ENCODE results near the gene PARP9.

DNA sequence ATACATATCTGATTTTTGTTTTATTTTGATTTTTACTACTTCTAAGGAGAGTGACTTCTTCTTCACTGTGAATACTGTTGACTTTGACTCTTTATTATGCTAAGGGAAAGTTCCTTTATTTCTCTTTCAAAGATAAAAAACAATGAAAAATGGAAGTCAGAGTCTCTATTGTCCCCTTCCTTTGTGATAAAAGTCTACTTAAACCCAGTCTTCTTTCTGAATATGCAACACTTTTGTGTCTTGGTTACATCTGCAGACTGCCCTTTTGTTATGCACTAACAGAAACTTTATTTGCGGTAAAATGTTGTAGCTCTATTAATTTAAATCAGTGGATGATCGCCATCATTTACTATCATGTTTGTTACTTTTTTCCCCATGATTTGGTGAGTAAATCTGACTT is 26.5 kb upstream of the PARP9 start:
- TF ChIP-seq, protein P1, sequence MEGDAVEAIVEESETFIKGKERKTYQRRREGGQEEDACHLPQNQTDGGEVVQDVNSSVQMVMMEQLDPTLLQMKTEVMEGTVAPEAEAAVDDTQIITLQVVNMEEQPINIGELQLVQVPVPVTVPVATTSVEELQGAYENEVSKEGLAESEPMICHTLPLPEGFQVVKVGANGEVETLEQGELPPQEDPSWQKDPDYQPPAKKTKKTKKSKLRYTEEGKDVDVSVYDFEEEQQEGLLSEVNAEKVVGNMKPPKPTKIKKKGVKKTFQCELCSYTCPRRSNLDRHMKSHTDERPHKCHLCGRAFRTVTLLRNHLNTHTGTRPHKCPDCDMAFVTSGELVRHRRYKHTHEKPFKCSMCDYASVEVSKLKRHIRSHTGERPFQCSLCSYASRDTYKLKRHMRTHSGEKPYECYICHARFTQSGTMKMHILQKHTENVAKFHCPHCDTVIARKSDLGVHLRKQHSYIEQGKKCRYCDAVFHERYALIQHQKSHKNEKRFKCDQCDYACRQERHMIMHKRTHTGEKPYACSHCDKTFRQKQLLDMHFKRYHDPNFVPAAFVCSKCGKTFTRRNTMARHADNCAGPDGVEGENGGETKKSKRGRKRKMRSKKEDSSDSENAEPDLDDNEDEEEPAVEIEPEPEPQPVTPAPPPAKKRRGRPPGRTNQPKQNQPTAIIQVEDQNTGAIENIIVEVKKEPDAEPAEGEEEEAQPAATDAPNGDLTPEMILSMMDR (IDR thresholded peaks at IDR 0.05; ENCODE audit: low read length) = no peak
- no peak for TF ChIP-seq EZH2 (IDR thresholded peaks at IDR 0.05; ENCODE audit: borderline replicate concordance, low read length)

Data from OCI-LY1 (cell line).